Bronchial epithelial cell (primary cell): Measurements from ENCODE around the gene GJA10. TPM values are rescaled to one million over a fixed set of nuclear protein-coding genes. Genes with fewer than 3 reads are reported as not detected.

Experiments
- DNase-seq: peaks from one replicate; pipeline ENCODE4 v3.0.0-alpha.2; 2010; ENCODE audit warnings: low read depth
- FAIRE-seq: peaks from 2 replicates; lab custom pipeline; 2011; peaks lifted over from hg19 to GRCh38; lab: Jason Lieb, UNC
- H3K27me3 ChIP-seq: 2 replicates; pipeline ENCODE4 v1.5.1; 2011; ENCODE audit warnings: low read length; ENCODE audit not compliant: control insufficient read depth, insufficient read depth
- H3K36me3 ChIP-seq: 2 replicates; pipeline ENCODE4 v1.5.1; 2011; ENCODE audit warnings: low read length; ENCODE audit not compliant: control insufficient read depth, insufficient read depth
- H3K4me3 ChIP-seq: 2 replicates; pipeline ENCODE4 v1.5.1; 2011; ENCODE audit warnings: mild to moderate bottlenecking, low read depth, low read length, control low read depth
- CTCF ChIP-seq: IDR thresholded peaks from 2 replicates; pipeline ENCODE4 v1.5.1; 2011; ENCODE audit warnings: mild to moderate bottlenecking, moderate library complexity, low read length, control low read depth, inconsistent platforms; ENCODE audit not compliant: insufficient read depth, severe bottlenecking
- total RNA-seq: library from RNA; depleted of rRNA; stranded (reverse); fragments of >200 nt; gene quantifications from 2 replicates; pipeline ENCODE4 v1.2.1, GENCODE V29; 2014

Gene GJA10
- total RNA-seq, 1 donor from 2014 or later: not detected

GRCh38 chr6:89921691-89922090 is 27.4 kb downstream of the GJA10 start:
- Histone ChIP-seq H3K36me3 (no peaks in the 10 kb centered on the region), H3K4me3 (no peak overlapping the region), H3K27me3 (no peaks in the 10 kb centered on the region)
- TF ChIP-seq CTCF: no peak
- peak; percentile 85 for DNase-seq
- FAIRE-seq: no peak

DNA sequence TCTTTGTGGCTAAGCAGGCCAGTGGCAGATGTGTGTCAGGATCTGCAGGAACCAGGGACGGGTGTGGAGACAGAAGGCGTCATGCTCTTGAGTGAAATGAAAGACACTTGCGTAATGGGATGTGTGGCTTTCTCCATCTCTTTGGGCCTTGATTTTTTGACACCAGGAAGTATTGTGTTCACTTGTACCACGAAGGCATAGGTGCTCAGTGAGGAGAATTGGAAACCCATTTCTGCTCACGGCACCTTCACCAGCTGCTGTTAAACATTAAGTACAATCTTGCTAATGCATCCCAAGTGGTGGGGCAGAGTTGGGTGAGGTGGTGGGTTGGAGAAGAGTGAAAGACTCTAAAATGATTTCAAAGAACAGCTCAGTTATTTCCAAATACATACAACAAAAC is 30.0 kb downstream of the GJA10 start:
- no peak for DNase-seq
- Histone ChIP-seq H3K27me3 (no peaks in the 10 kb centered on the region), H3K4me3 (no peak overlapping the region), H3K36me3 (no peaks in the 10 kb centered on the region)
- FAIRE-seq: no peak
- TF ChIP-seq CTCF: no peak

- no peak overlapping the region for H3K4me3 ChIP-seq
- no peaks in the 10 kb centered on the region for H3K36me3 ChIP-seq
- H3K27me3 ChIP-seq: no peaks in the 10 kb centered on the region
- peak; percentile 93 for FAIRE-seq
- TF ChIP-seq CTCF: no peak
- peak; percentile 97 for DNase-seq
Measured at GRCh38 chr6:89925826-89926225, 31.6 kb downstream of the GJA10 start.

- DNase-seq (no peak), FAIRE-seq (no peak)
- Histone ChIP-seq H3K36me3 (no peaks in the 10 kb centered on the region), H3K4me3 (no peak overlapping the region), H3K27me3 (no peaks in the 10 kb centered on the region)
- TF ChIP-seq CTCF: no peak
Measured at GRCh38 chr6:89927264-89927663, 33.0 kb downstream of the GJA10 start.

DNA sequence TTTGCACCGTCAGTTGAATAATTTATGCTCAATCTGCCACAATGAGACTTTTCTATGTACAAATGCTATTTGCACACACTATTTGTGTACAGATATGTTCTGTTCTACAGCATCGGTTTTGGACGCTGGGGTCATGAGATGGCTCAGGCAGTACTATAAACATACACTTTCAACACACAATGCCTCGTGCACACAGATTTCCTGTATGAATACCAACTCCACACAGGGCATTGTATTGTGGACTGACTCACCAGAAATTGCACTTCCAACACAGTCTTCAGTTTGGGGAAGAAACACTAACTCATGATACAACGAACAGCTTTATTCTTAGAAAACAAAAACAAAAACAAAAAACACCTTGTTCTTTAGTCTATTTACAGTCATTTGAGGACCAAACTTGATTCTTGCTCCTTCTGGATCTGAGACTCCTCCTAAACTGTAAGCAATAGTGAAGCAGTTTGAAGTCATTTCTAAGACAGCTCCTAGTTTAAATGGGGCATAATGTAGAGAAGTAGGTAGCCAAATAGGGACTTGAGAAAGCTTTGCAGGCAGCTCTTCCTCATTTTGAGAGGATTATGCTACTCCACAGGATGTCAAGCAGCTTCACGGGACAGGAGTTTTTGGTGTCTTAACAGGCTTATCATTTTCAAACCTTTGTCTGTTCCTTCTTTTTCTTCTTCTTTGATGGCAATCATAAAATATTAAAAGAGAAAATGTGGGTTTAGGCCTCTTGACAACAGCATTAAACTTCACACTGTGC is 33.7 kb downstream of the GJA10 start:
- H3K27me3 ChIP-seq: no peaks in the 10 kb centered on the region
- H3K4me3 ChIP-seq: no peak overlapping the region
- FAIRE-seq (peak; percentile 60), DNase-seq (peak; percentile 74)
- no peak for TF ChIP-seq CTCF
- H3K36me3 ChIP-seq: no peaks in the 10 kb centered on the region

GRCh38 chr6:89928604-89929003 is 34.3 kb downstream of the GJA10 start:
- TF ChIP-seq CTCF: no peak
- FAIRE-seq (no peak), DNase-seq (peak; percentile 38)

More at GRCh38 chr6:89928604-89929003, 34.3 kb downstream of the GJA10 start:
- no peaks in the 10 kb centered on the region for H3K27me3 ChIP-seq
- no peak overlapping the region for H3K4me3 ChIP-seq
- no peaks in the 10 kb centered on the region for H3K36me3 ChIP-seq
